H1 (cell line): ENCODE measurements around the gene HIVEP3. TPM values are rescaled to one million over a fixed set of nuclear protein-coding genes. Genes with fewer than 3 reads are reported as not detected.

Experiments used
- CTCF ChIP-seq, 3 experiments: IDR thresholded peaks; 1 replicate in 2 of 3; 2 replicates in 1 of 3; pipeline versions ENCODE4 v1.5.1 to v1.6.1; 2011; ENCODE audit warnings: low read length in 3 of 3, mild to moderate bottlenecking in 3 of 3, inconsistent platforms in 2 of 3, low read depth in 1 of 3, moderate library complexity in 1 of 3; ENCODE audit not compliant: insufficient read depth in 1 of 3; ENCODE audit errors: control extremely low read depth in 1 of 3
- NANOG ChIP-seq: IDR thresholded peaks from 2 replicates; pipeline ENCODE4 v1.6.1; 2011; ENCODE audit warnings: low read length, low read depth, mild to moderate bottlenecking, inconsistent platforms; ENCODE audit not compliant: insufficient read depth, poor library complexity, severe bottlenecking
- polyA plus RNA-seq, 7 experiments: library from polyadenylated mRNA; depleted of rRNA in 3 of 7; stranded (reverse) in 5 of 7; unstranded in 2 of 7; fragments of >200 nt in 5 of 7; fragments of 200-250 nt in 2 of 7; gene quantifications; 1 replicate in 5 of 7; 2 replicates in 1 of 7; 4 replicates in 1 of 7; pipeline versions ENCODE4 v1.2.1 to v1.2.3, GENCODE V29; 2011 to 2013; ENCODE audit warnings: missing spikeins in 2 of 7, mixed read lengths in 2 of 7
- total RNA-seq: library from RNA; stranded (reverse); fragmentation: NEBNext Ultra II Directional; extraction: Animal tissue kit (Norgen Biotek cat#: 25700); gene quantifications from 2 replicates; pipeline ENCODE4 v1.2.1, GENCODE V29; 2021

Gene HIVEP3
- total and polyA plus RNA-seq, 2 of the 8 experiments (the other 6 are each of a cell fraction or from before 2014, with no cell fraction given), result 0.24 to 0.69 TPM

GRCh38 chr1:41541592-41541952 lies 377.1 kb downstream of the HIVEP3 start (continued):
- no peak for TF ChIP-seq CTCF (IDR thresholded peaks at IDR 0.05; ENCODE audit: control extremely low read depth in 1 of 3, insufficient read depth in 1 of 3, low read depth in 1 of 3, low read length in 3 of 3)
- no peak for TF ChIP-seq NANOG
